ENCODE results near the gene NLN.
"Not testable (repeated sequence)": the region's sequence is repeated elsewhere in the genome, so short reads cannot be mapped to it uniquely, and the experiment has no call there.

NLN gene

DNA sequence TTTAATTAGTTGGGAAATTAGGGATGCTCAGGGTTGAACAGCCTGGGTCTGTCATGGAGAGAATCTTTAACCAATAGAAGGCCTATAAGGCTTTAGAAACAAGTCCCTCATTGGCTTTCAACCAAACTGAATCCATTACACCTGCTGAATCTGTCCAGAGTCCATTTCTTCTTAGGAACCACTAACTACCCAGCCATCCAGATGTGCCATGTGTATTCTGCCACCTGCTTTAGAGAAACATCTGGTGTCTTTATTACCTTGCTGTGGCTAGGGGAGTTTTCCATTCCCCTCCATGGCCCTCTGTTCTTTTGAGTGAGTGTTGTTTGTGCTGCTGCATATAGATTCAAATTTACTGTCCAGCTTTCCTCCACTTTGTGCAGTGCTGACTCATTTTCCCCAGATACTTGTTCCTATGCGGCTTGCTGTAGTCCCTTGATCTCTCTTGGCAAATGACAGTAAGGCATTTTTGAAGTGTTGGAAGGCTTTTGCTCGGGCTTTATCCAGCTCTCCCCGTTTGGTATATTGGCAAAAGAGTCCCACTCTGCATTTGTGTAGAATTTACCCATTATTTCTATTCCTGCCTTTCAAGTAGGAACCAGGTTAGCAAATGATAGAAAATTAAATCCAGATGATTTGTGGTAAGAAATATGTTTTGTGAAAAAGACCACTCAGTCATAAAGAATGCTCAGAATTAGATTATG lies 54.6 kb downstream of the NLN start:
- H3K9ac ChIP-seq (ENCODE audit: low read depth, low read length): no peak overlapping the region

GRCh38 chr5:65778126-65778525 lies 56.1 kb downstream of the NLN start:
- H3K4me3 ChIP-seq (ENCODE audit: low read length): no peak overlapping the region
- H3K9me3 ChIP-seq (ENCODE audit: insufficient read depth, low read depth, low read length): no peaks in the 10 kb centered on the region
- H3K36me3 ChIP-seq (ENCODE audit: insufficient read depth, low read depth, low read length): peaks cover 81% of the 10 kb centered on the region
- no peak overlapping the region for H3K27ac ChIP-seq (ENCODE audit: low read length)
- no peak overlapping the region for H3K9ac ChIP-seq (ENCODE audit: low read depth, low read length)
- H3K27me3 ChIP-seq (ENCODE audit: insufficient read depth, low read length): no peaks in the 10 kb centered on the region
- H3K4me1 ChIP-seq (ENCODE audit: insufficient read depth, low read length): no peaks in the 10 kb centered on the region

More for the DNA sequence above, 54.6 kb downstream of the NLN start:
- no peaks in the 10 kb centered on the region for H3K27me3 ChIP-seq (ENCODE audit: insufficient read depth, low read length)
- H3K36me3 ChIP-seq (ENCODE audit: insufficient read depth, low read depth, low read length): peaks cover 71% of the 10 kb centered on the region
- H3K27ac ChIP-seq (ENCODE audit: low read length): no peak overlapping the region
- no peak overlapping the region for H3K4me3 ChIP-seq (ENCODE audit: low read length)
- H3K4me1 ChIP-seq (ENCODE audit: insufficient read depth, low read length): no peaks in the 10 kb centered on the region
- no peaks in the 10 kb centered on the region for H3K9me3 ChIP-seq (ENCODE audit: insufficient read depth, low read depth, low read length)

GRCh38 chr5:65779643-65780042 lies 57.6 kb downstream of the NLN start:
- Histone ChIP-seq H3K27ac (ENCODE audit: low read length) (no peak overlapping the region), H3K4me3 (ENCODE audit: low read length) (no peak overlapping the region), H3K9ac (ENCODE audit: low read depth, low read length) (no peak overlapping the region), H3K36me3 (ENCODE audit: insufficient read depth, low read depth, low read length) (peaks cover 90% of the 10 kb centered on the region), H3K27me3 (ENCODE audit: insufficient read depth, low read length) (no peaks in the 10 kb centered on the region), H3K4me1 (ENCODE audit: insufficient read depth, low read length) (no peaks in the 10 kb centered on the region), H3K9me3 (ENCODE audit: insufficient read depth, low read depth, low read length) (no peaks in the 10 kb centered on the region)

DNA sequence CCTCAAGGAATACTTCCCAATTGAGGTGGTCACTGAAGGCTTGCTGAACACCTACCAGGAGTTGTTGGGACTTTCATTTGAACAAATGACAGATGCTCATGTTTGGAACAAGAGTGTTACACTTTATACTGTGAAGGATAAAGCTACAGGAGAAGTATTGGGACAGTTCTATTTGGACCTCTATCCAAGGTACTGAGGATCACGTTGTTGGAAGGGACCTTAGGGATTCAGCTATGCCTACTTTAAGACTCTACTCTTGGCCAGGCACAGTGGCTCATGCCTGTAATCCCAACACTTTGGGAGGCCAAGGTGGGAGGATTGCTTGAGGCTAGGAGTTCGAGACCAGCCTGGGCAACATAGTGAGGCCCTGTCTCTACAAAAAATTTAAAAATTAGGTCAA lies 66.3 kb downstream of the NLN start:
- H3K9ac ChIP-seq (ENCODE audit: low read depth, low read length); H3K27ac ChIP-seq (ENCODE audit: low read length); H3K4me1 ChIP-seq (ENCODE audit: insufficient read depth, low read length); H3K27me3 ChIP-seq (ENCODE audit: insufficient read depth, low read length); H3K9me3 ChIP-seq (ENCODE audit: insufficient read depth, low read depth, low read length); H3K4me3 ChIP-seq (ENCODE audit: low read length): not testable (repeated sequence)
- H3K36me3 ChIP-seq (ENCODE audit: insufficient read depth, low read depth, low read length): peaks cover 86% of the 10 kb centered on the region

GRCh38 chr5:65790371-65791163 lies 68.6 kb downstream of the NLN start:
- H3K4me1 ChIP-seq (ENCODE audit: insufficient read depth, low read length): no peaks in the 10 kb centered on the region
- no peak overlapping the region for H3K4me3 ChIP-seq (ENCODE audit: low read length)
- no peak overlapping the region for H3K9ac ChIP-seq (ENCODE audit: low read depth, low read length)
- no peak overlapping the region for H3K27ac ChIP-seq (ENCODE audit: low read length)
- H3K36me3 ChIP-seq (ENCODE audit: insufficient read depth, low read depth, low read length): peaks cover 89% of the 10 kb centered on the region
- H3K9me3 ChIP-seq (ENCODE audit: insufficient read depth, low read depth, low read length): no peaks in the 10 kb centered on the region
- H3K27me3 ChIP-seq (ENCODE audit: insufficient read depth, low read length): no peaks in the 10 kb centered on the region

DNA sequence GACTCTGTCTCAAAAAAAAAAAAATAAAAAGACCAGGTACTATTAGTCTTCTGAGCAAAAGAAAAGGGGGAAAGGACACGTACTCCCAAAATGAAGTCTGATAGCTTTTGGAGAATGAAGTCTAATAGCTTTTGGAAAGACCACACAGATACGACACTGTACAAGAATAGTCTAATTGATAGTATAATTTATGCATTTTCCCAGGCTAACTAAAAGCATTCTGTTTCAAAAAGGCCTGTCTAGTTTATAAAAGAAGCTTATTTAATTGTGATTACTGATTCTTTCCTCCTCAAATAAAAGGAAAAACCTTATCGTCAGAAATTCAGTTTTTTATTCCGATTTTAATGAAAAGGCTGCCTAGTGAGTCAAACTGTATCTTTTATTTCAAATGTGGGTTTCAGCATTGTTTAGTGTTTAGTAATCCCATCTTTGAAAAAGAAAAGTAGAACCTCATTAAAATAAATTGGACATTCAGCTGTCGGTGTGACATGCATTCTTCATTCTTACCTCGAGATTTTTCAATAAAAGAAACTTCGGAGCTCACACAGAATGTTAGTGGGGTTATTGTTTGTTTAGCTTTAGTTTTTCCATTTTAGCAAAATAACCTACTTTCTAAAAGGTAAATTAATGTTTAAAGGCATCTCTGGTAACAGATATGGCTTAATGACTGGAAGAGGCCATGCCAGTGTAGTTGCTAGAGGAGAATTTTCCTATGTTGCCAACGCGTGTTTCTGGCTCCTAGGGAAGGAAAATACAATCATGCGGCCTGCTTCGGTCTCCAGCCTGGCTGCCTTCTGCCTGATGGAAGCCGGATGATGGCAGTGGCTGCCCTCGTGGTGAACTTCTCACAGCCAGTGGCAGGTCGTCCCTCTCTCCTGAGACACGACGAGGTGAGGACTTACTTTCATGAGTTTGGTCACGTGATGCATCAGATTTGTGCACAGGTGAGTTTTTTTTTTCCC lies 70.0 kb downstream of the NLN start:
- no peaks in the 10 kb centered on the region for H3K4me1 ChIP-seq (ENCODE audit: insufficient read depth, low read length)
- H3K9me3 ChIP-seq (ENCODE audit: insufficient read depth, low read depth, low read length): no peaks in the 10 kb centered on the region
- peaks cover 88% of the 10 kb centered on the region for H3K36me3 ChIP-seq (ENCODE audit: insufficient read depth, low read depth, low read length)
- H3K27ac ChIP-seq (ENCODE audit: low read length): no peak overlapping the region
- H3K9ac ChIP-seq (ENCODE audit: low read depth, low read length): no peak overlapping the region
- H3K4me3 ChIP-seq (ENCODE audit: low read length): no peak overlapping the region
- H3K27me3 ChIP-seq (ENCODE audit: insufficient read depth, low read length): no peaks in the 10 kb centered on the region

GRCh38 chr5:65796269-65796668 lies 74.3 kb downstream of the NLN start:
- H3K36me3 ChIP-seq (ENCODE audit: insufficient read depth, low read depth, low read length): peaks cover 81% of the 10 kb centered on the region
- no peak overlapping the region for H3K9ac ChIP-seq (ENCODE audit: low read depth, low read length)
- H3K4me1 ChIP-seq (ENCODE audit: insufficient read depth, low read length): no peaks in the 10 kb centered on the region
- no peaks in the 10 kb centered on the region for H3K9me3 ChIP-seq (ENCODE audit: insufficient read depth, low read depth, low read length)
- no peak overlapping the region for H3K27ac ChIP-seq (ENCODE audit: low read length)
- H3K4me3 ChIP-seq (ENCODE audit: low read length): no peak overlapping the region
- no peaks in the 10 kb centered on the region for H3K27me3 ChIP-seq (ENCODE audit: insufficient read depth, low read length)

DNA sequence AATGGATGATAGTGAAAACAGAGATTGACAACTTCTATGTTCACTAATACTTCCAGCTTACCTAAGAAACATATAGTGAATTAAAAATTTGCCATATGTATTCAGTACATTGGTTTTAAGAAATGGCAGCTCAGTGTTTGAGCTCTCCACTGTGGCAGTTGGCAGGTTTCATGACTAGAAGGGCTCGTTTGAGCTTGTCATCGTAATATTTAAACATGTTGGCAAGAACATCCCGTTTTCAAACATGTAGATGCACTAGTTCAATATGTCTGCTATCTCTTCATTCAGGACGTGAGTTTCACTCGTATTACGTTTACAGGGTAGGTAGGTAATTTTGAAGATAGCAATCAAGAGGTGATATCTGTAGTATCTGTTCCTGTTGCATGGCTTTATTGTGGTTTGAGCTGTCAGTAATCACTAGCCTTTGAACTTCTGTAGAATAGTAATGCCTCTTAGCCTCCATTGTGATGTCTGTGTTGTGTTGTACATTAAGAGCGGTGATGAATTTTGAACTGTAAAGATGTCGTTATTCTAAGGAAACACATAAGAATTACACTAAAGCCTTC lies 74.8 kb downstream of the NLN start:
- Histone ChIP-seq H3K27ac (ENCODE audit: low read length) (no peak overlapping the region), H3K4me3 (ENCODE audit: low read length) (no peak overlapping the region), H3K9ac (ENCODE audit: low read depth, low read length) (no peak overlapping the region), H3K4me1 (ENCODE audit: insufficient read depth, low read length) (no peaks in the 10 kb centered on the region), H3K9me3 (ENCODE audit: insufficient read depth, low read depth, low read length) (no peaks in the 10 kb centered on the region), H3K27me3 (ENCODE audit: insufficient read depth, low read length) (no peaks in the 10 kb centered on the region), H3K36me3 (ENCODE audit: insufficient read depth, low read depth, low read length) (peaks cover 84% of the 10 kb centered on the region)

DNA sequence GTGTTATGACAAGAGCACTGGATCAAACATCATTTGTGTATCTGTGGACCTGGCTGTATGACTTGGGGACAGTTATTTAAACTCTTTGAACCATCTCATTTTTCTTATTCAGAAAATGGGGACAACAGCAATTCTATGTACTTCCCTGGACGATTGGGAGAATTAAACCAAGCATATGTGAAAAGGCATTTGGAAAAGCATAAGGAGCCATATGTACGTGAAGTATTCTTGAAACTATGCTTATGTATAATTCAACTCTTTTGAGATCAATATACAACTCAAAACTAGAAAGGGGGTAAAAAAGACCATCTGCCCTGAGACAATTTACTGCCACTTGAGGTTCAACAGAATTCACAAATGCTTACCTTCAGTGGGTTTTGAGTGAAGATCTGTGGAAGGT lies 75.5 kb downstream of the NLN start:
- no peak overlapping the region for H3K9ac ChIP-seq (ENCODE audit: low read depth, low read length)
- peaks cover 84% of the 10 kb centered on the region for H3K36me3 ChIP-seq (ENCODE audit: insufficient read depth, low read depth, low read length)
- no peak overlapping the region for H3K4me3 ChIP-seq (ENCODE audit: low read length)
- no peaks in the 10 kb centered on the region for H3K27me3 ChIP-seq (ENCODE audit: insufficient read depth, low read length)
- no peaks in the 10 kb centered on the region for H3K4me1 ChIP-seq (ENCODE audit: insufficient read depth, low read length)
- no peaks in the 10 kb centered on the region for H3K9me3 ChIP-seq (ENCODE audit: insufficient read depth, low read depth, low read length)
- no peak overlapping the region for H3K27ac ChIP-seq (ENCODE audit: low read length)

DNA sequence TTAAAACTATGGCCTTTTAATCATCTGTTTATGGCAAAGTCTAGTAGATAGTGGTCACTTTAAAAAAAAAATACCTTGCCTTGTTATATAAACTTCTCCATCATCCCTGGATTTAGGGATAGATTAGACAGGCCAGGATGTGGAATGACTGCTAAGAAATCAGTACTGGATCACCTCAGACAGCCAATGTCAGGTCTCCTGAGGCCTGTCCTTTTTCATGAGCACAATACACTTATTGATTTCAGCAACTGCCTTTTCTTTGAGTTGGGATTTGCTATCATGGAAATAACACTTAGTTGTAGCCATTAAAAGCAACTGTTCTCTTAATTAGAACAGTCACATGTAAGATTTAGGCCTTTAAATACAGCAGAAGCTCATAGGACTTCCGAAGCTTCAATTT lies 77.9 kb downstream of the NLN start:
- H3K4me3 ChIP-seq (ENCODE audit: low read length): no peak overlapping the region
- no peak overlapping the region for H3K9ac ChIP-seq (ENCODE audit: low read depth, low read length)
- no peaks in the 10 kb centered on the region for H3K27me3 ChIP-seq (ENCODE audit: insufficient read depth, low read length)
- H3K4me1 ChIP-seq (ENCODE audit: insufficient read depth, low read length): no peaks in the 10 kb centered on the region
- no peak overlapping the region for H3K27ac ChIP-seq (ENCODE audit: low read length)
- peaks cover 77% of the 10 kb centered on the region for H3K36me3 ChIP-seq (ENCODE audit: insufficient read depth, low read depth, low read length)
- H3K9me3 ChIP-seq (ENCODE audit: insufficient read depth, low read depth, low read length): no peaks in the 10 kb centered on the region

DNA sequence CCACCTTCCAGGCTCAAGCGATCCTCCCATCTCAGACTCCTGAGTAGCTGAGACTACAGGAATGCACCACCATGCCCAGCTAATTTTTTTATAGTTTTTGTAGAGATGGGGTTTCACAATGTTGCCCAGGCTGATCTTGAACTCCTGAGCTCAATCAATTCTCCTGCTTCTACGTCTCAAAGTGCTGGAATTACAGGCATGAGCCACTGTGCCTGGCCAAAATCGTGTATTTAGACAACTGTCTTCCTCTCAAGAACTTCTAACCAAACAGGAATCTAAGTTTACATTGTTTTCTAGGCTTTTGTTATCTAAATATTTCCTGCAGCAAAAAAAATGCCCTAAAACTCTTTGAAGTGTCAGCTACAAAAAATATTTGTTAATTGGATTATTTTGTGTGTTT lies 78.8 kb downstream of the NLN start:
- no peaks in the 10 kb centered on the region for H3K9me3 ChIP-seq (ENCODE audit: insufficient read depth, low read depth, low read length)
- no peak overlapping the region for H3K4me3 ChIP-seq (ENCODE audit: low read length)
- H3K36me3 ChIP-seq (ENCODE audit: insufficient read depth, low read depth, low read length): peaks cover 84% of the 10 kb centered on the region
- H3K27ac ChIP-seq (ENCODE audit: low read length): no peak overlapping the region
- H3K27me3 ChIP-seq (ENCODE audit: insufficient read depth, low read length): no peaks in the 10 kb centered on the region
- no peaks in the 10 kb centered on the region for H3K4me1 ChIP-seq (ENCODE audit: insufficient read depth, low read length)
- no peak overlapping the region for H3K9ac ChIP-seq (ENCODE audit: low read depth, low read length)
